Activated CD4-positive, alpha-beta T cell treated with anti-CD3 and anti-CD28 coated beads, Interleukin-2, amount 50 U/mL, for 16 hours (primary cell): ENCODE results near the gene SYNDIG1.

Experiments
- DNase-seq: peaks from one replicate; pipeline ENCODE4 v3.0.0-alpha.2; 2020

Gene SYNDIG1

GRCh38 chr20:24699321-24700165 is 230.1 kb downstream of the SYNDIG1 start:
- no peak for DNase-seq

DNA sequence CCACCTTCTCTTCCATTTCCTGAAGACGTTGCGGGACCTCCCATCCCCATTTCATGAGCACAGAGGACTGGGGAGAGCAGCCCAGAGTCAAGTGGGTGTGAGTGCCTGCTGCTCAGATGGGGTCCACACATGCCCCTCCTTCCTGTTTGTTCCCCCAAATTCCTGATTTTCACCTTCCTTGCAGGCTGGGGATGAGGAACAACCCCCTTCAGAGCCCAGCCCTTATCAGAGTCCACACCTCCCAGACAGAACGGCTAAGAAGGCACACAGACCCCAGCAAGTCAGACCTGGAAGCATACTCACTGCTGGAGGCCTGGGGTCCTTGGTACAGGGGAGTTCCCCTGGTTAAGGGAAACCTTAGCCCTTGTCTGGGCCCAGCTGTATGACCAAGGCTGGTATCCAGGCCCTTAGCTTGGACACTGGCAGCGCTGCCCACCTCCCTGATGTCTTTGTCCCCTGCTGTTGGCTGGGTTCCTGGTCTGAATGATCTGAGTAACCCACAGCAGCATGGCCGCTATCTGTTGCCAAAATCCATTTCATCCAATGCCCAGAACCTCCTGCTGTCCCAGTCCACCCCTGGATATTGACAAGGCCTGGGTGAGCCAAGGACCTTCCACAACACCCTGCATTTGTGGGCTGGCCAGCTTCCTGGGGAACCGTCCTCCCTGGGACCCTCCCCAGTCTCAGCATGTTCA is 230.9 kb downstream of the SYNDIG1 start:
- DNase-seq = no peak

DNA sequence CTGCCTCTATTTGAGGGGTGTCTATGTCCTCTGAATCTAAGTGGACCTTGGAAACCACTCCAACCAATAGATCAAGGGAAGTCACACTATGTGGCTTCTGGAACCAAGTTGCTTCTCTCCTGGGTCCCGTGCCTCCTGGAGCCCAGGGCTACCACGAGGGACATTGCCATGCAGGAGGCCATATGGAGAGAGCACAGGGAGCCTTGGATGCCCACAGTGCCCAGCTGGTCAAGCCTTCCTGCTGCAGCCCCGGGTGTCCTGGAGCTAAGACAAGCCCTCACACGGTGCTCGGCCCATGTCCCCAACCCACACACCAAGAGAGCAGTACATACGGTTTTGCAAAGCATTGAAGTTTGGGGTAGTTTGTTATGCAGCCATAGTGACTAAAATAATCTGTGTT is 231.6 kb downstream of the SYNDIG1 start:
- no peak for DNase-seq

DNA sequence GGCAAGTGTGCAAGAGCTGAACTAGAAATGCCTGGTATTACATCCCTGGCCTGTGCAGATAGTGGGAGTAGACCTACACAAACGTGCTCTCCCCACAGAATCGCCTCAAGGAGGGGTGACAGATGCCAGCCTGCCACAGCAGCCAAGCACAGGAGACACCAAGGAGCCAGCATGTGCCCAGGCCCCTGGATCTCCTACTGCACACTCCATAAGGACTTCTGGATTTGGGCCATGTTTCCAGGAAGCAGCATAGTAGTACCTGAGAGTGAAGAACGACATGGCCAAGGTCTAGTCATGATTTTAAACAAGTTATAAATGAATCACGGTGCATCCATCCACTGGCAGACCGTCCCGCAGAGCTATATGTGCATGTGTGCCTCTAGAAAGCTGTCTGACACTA is 232.2 kb downstream of the SYNDIG1 start:
- DNase-seq = no peak

DNA sequence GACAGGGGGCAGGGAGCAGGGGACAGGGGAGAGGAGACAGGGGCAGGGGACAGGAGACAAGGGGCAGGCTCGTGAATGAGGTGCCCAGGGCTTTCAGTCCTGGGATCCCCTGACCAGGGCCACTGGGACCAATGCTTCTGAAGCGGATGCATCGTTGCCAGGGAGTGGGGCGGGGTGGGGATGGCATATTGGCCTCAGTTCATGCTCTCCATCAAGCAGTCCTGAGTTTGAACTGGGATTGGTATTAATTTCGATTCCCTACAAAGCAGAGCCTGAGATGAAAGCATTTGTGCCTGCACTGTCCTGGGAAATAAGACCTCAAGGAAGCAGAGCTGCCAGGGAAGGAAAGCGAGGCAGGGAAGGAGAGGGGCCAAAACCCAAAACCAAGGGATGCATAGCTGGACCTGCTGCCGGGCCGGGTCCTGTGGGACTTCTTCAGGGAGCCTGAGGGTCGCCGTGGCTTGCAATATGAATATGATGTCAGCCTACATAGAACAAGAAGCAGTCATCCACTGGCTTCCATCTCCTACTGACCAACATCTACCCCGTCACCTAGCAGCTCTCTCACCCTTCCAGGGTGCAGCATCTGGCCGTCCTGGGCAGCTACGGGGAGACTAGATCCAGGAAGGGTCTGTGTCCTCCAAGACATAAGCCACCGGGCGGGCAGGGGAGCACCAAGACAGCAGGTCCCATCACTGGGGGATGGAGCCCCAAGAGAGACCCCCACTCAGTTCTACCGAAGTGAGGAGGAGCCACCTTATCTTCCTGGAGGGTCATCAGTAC is 233.3 kb downstream of the SYNDIG1 start:
- DNase-seq = no peak

- no peak for DNase-seq
Measured at GRCh38 chr20:24703284-24703610, 233.8 kb downstream of the SYNDIG1 start.

GRCh38 chr20:24704899-24705298 is 235.5 kb downstream of the SYNDIG1 start:
- DNase-seq = no peak

GRCh38 chr20:24705486-24705885 is 236.1 kb downstream of the SYNDIG1 start:
- no peak for DNase-seq

GRCh38 chr20:24708411-24709295 is 239.2 kb downstream of the SYNDIG1 start:
- DNase-seq = no peak
